Measurements from ENCODE around the gene SASH1.

DNA sequence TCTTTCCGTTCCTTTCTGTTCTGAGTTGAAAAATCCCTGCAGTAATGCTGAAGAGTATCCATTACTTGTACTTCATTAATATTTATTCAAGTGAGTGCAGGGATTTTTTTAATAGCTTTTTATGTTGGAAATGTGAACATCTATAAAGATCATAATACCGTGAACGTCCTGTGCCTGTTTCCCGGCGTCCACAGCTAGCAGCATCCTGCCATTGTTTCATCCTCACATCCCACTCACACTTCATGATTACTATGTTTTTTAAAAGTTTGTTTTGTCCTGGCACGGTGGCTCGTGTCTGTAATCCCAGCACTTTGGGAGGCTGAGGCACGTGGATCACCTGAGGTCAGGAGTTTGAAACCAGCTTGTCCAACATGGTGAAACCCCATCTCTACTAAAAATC, 54.3 kb downstream of the SASH1 start:
- no peak for TF ChIP-seq EZH2 (IDR thresholded peaks at IDR 0.05; ENCODE audit: insufficient read depth, low read length)
- TF ChIP-seq, protein P1, sequence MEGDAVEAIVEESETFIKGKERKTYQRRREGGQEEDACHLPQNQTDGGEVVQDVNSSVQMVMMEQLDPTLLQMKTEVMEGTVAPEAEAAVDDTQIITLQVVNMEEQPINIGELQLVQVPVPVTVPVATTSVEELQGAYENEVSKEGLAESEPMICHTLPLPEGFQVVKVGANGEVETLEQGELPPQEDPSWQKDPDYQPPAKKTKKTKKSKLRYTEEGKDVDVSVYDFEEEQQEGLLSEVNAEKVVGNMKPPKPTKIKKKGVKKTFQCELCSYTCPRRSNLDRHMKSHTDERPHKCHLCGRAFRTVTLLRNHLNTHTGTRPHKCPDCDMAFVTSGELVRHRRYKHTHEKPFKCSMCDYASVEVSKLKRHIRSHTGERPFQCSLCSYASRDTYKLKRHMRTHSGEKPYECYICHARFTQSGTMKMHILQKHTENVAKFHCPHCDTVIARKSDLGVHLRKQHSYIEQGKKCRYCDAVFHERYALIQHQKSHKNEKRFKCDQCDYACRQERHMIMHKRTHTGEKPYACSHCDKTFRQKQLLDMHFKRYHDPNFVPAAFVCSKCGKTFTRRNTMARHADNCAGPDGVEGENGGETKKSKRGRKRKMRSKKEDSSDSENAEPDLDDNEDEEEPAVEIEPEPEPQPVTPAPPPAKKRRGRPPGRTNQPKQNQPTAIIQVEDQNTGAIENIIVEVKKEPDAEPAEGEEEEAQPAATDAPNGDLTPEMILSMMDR (IDR thresholded peaks at IDR 0.05; ENCODE audit: insufficient read depth, low read depth, low read length), result no peak

Data from astrocyte (in vitro differentiated cells and primary cell).